ENCODE results near the gene NDUFAF5.

NDUFAF5 gene

GRCh38 chr20:13824459-13824858 lies 39.6 kb downstream of the NDUFAF5 start:
- TF ChIP-seq CTCF (IDR thresholded peaks at IDR 0.05; ENCODE audit: extremely low read depth, insufficient read depth, missing control alignments): no peak
- DNase-seq (ENCODE audit: low spot score): no peak
- in situ Hi-C loops (cut with MboI; ENCODE audit: low pct_unique_long_range_greater_than_20kb, low sequenced_read_pairs, unreplicated experiment): loop anchor here (25.0 kb wide), 1 partner anchor 238 kb away; no protein-coding TSS in a partner anchor

- TF ChIP-seq CTCF (IDR thresholded peaks at IDR 0.05; ENCODE audit: extremely low read depth, insufficient read depth, missing control alignments): no peak
- in situ Hi-C loops (cut with MboI; ENCODE audit: low pct_unique_long_range_greater_than_20kb, low sequenced_read_pairs, unreplicated experiment): no loop called here
- no peak for DNase-seq (ENCODE audit: low spot score)
Measured at GRCh38 chr20:13825465-13825864, 40.6 kb downstream of the NDUFAF5 start.

GRCh38 chr20:13831476-13831875 lies 46.6 kb downstream of the NDUFAF5 start:
- in situ Hi-C loops (cut with MboI; ENCODE audit: low pct_unique_long_range_greater_than_20kb, low sequenced_read_pairs, unreplicated experiment): no loop called here
- no peak for DNase-seq (ENCODE audit: low spot score)
- no peak for TF ChIP-seq CTCF (IDR thresholded peaks at IDR 0.05; ENCODE audit: extremely low read depth, insufficient read depth, missing control alignments)

- no peak for DNase-seq (ENCODE audit: low spot score)
- no peak for TF ChIP-seq CTCF (IDR thresholded peaks at IDR 0.05; ENCODE audit: extremely low read depth, insufficient read depth, missing control alignments)
- in situ Hi-C loops (cut with MboI; ENCODE audit: low pct_unique_long_range_greater_than_20kb, low sequenced_read_pairs, unreplicated experiment): no loop called here
Measured at GRCh38 chr20:13838664-13839063, 53.8 kb downstream of the NDUFAF5 start.

- DNase-seq (ENCODE audit: low spot score): no peak
- in situ Hi-C loops (cut with MboI; ENCODE audit: low pct_unique_long_range_greater_than_20kb, low sequenced_read_pairs, unreplicated experiment): no loop called here
- TF ChIP-seq CTCF (IDR thresholded peaks at IDR 0.05; ENCODE audit: extremely low read depth, insufficient read depth, missing control alignments): no peak
Measured at GRCh38 chr20:13839421-13840092, 54.7 kb downstream of the NDUFAF5 start.

GRCh38 chr20:13840093-13840465 lies 55.3 kb downstream of the NDUFAF5 start:
- no peak for DNase-seq (ENCODE audit: low spot score)
- no peak for TF ChIP-seq CTCF (IDR thresholded peaks at IDR 0.05; ENCODE audit: extremely low read depth, insufficient read depth, missing control alignments)
- in situ Hi-C loops (cut with MboI; ENCODE audit: low pct_unique_long_range_greater_than_20kb, low sequenced_read_pairs, unreplicated experiment): no loop called here
